Testis (tissue), 2 donors: ENCODE measurements around the gene EVPL.

Experiments used
- POLR2A ChIP-seq: fragments of 450-650 bp; IDR thresholded peaks from one replicate; pipeline ENCODE4 v1.6.1; 2017; ENCODE audit warnings: antibody characterized with exemption, mild to moderate bottlenecking, moderate library complexity
- TF ChIP-seq, protein P1 (sequence below), 3 experiments: fragments of 450-650 bp in 2 of 3; fragments of 200-600 bp in 1 of 3; sonication (generic) in 1 of 3; IDR thresholded peaks; one replicate each; pipeline ENCODE4 v1.5.1; 2016 to 2019; ENCODE audit warnings: antibody characterized with exemption in 3 of 3, mild to moderate bottlenecking in 2 of 3, moderate library complexity in 1 of 3

DNA sequence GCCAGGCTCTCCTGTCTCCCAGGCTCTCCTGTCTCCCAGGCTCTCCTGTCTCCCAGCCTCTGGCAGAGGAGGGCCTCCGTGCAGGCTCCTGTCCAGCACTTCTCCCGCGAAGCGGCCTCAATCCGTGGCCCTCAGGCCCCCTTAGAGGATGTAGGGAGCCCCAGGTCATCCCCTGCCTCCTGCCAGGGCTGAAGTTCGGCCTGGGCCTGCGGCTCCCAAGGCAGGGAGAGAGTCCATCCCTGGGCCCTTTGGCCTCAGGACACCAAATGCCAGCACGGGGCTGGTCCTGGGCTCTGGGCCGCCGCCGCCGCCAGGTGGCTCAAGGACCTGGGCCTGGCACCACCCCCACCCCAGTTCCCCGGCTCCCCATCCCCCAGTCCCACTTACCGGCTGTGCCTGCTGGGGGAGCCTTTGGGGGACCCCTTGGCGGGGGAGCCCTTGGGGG, 370 bp downstream of the EVPL start:
- TF ChIP-seq, protein P1, sequence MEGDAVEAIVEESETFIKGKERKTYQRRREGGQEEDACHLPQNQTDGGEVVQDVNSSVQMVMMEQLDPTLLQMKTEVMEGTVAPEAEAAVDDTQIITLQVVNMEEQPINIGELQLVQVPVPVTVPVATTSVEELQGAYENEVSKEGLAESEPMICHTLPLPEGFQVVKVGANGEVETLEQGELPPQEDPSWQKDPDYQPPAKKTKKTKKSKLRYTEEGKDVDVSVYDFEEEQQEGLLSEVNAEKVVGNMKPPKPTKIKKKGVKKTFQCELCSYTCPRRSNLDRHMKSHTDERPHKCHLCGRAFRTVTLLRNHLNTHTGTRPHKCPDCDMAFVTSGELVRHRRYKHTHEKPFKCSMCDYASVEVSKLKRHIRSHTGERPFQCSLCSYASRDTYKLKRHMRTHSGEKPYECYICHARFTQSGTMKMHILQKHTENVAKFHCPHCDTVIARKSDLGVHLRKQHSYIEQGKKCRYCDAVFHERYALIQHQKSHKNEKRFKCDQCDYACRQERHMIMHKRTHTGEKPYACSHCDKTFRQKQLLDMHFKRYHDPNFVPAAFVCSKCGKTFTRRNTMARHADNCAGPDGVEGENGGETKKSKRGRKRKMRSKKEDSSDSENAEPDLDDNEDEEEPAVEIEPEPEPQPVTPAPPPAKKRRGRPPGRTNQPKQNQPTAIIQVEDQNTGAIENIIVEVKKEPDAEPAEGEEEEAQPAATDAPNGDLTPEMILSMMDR (IDR thresholded peaks at IDR 0.05) = no peak
- no peak for TF ChIP-seq POLR2A
